NCI-H226 (cell line): ENCODE measurements around the gene PIAS3.

Experiments
- DNase-seq: peaks from one replicate; pipeline ENCODE4 v3.0.0-alpha.2; 2015

Gene PIAS3

DNA sequence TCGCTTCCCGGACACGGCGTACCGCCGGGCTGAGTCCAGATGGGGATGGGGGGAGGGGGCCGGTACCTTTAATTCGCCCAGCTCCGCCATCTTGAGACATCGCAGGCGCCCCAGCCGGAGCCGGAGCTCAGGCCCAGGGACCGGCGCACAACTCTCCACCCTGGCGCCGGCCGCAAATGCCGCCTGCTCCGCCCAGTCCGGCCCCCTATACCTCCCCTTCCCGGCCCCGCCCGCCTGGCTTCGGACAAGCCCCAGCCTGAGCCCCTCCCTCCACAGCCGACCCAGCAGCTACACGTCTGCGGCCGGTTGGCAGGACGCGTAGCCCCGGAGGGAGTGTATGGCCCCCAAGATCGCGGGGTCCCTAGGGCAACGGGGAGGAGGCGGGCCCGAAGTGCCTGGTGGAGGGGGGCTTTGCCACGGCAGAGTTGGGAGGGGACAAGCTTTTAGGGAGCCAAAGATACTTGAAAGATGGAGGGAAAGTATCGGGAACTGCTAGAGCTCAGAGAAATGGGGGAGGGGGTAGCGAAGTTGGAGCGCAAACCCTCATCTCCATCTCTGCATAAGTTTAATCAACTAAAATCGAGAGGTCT, at the start of gene PIAS3:
TSS of gene PIAS3 (minus strand) at position 181 of the 590 bp plus-strand sequence. CDS start at position 90, 91 bp downstream.
- DNase-seq = peak; percentile 91

DNA sequence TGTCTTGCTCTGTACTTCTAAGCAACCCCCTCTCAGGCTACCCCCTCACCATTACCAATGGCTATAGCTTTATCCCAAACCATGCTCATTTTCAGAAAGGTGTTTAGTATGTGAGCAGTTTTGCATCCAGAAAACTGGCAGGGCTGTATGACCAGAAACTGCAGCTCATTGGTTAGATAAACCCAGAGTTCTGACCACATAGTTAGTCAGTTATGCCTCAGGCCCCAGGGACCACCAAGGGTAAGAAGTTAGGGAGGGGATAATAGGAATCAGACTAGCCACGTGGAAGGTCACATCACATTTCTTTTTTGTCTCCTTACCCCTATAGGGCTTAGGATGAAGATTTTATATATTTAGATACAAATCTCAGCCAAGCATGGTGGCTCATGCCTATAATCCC, 49.8 kb upstream of the PIAS3 start:
- DNase-seq = no peak

DNA sequence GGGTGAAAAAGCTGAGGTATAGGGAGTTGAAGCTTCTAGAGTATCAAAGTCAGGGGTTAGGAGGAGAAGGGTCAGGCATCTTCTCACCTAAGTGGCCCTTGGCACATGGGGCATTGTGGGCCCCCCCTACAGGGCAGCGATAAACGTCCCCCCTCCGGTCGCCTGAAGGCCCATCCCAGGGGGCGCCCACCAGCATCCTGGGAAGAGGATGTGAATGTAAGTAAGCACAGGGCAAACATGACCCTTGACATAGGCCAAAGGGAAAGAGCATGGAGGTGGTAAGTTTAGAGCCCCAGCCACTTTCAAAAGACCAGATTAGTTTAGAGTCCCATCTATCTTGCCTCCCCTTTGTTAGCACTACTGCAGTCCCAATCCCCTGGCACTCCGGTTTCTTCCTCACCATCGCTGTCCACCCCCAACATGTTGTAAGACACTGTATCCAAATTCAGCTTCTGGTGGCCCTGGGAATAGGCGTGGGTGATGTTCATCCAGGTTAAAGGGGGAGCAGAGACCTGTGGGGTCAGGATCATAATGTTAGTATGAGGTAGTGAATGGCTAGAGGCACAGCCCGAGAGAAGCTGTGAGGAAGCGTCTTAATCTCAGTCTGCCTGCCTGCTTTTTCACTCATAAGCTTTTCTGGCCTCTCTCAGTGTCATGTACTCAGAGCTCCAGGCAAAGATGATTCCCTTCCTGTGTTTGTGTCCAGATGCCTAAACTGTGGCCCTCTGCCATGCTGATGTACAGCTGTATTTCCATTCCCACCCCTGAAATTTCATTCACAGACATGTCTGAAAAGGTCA, 48.3 kb upstream of the PIAS3 start:
- no peak for DNase-seq

DNA sequence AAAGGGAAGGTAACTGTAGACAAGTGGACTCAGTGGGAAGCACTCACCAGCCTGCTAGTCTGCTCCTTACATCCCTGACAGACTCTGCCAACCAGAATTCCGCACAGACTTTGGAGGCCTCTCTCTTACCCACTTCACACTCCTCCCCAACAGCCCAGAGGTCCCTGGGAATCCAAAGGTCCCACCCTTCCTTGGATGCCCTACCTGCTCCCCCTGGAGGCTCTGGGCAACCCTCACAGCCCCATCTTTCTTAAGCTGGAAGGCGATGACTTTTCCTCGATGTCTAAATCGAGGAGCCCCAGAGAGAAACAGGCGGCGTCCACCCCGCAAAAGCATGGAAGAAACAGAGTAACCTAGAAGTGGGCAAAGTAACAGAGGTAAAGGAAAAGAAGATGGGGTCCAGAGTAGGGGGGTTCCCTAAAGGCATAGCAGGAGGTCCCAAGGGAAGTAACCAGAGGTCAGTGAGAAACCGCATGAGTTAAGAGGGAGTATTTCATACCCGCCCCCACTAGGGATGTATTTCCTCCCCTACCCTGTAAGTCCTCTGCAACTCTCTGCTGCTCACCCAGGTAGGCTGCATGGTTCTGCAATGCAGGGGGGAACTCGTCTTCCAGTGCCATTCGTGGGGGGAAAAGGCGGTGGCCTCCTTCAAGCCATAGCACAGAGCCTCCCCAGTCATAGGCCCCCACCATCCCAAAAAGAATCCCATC, 42.6 kb upstream of the PIAS3 start:
- DNase-seq = no peak

DNA sequence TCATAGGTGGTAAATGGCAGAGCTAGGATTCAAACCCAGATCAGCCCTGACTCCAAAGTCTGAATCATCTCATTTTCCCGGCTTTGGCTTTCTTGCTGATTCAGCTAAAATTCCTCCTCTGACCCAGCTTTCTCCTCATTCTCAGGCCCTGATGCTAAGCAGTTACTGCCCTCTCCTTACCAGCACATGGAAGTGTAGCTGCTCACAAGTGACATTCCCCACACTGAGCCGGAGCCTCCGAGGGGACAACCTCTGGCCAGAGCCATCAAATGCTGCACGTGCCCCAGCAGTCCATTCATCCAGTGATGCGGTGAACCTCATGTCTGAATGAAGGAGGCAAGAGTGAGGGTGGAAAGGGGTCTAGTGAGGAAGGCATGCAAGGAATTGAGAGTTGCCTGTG, 39.9 kb upstream of the PIAS3 start:
- DNase-seq = no peak

DNA sequence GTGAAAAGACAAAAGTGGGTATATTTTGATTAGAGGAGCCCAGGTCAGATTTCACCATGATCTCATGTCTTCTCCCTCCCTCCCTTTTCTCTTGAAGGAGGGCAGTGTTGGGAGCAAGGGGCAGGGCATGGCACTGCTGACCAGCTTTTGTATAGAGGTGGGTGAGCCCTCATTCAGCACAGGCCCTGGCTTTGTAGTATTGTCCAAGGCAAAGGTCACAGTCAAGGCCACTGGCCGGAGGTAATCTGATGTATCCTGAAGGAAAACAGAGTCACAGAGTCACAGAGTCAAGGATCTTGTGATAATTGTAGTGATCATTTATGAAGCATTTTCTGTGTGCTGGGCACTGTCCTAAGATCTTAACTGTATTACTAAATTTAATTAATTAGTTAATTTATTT, 39.1 kb upstream of the PIAS3 start:
- no peak for DNase-seq

DNA sequence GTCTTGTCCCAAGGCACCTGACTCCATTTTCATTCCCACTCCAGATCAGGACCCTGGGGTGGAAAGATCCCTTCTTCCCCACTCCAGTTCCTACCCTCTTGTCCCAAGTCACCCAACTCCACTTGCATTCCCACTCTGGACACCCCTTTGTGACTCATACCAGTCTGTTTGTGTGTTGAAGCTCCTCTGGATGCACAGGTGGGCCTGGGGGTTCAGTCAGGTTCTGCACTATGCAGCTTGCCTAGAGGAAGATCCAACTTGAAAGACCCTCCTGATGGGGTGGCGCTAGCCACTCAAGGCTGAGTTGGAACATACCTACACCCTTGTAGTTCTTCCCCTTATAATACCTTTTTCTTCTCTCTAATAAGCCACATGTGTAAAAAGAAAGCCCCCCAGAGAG, 36.6 kb upstream of the PIAS3 start:
- DNase-seq = no peak

DNA sequence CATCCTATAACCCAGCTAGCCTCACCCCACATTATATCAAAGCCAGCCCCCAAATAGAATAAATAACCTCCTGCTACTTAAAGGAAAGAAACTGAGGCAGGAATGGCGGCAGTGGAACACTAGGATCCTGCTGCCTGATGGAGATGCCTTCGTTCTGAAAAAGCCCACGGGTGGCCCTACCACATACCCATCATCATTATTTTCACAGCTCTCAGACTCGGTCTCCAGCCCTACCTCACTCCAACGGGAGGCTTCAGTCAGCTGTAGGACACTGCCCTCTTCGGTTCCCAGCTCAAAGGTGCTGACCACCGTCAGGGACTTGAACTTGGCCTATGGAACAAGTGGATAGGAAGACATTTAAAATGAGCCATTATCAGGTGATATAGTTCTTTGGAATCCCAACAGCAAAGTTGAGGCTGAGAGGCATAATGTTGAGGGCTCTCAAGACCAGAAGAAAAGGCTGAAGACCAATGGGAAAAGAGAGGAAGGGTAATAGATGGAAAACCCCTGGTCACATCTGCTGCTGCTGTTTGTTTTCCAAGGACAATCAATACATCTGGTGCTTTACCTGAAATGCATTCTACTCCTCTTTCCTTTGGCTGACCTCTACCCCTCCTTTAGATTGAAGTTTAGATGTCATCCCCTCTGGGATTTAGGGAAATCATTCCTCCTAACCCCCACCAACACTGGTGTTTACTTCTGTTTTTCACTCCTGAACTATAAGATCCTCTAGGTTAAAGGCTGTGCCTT, 34.6 kb upstream of the PIAS3 start:
- DNase-seq = no peak

DNA sequence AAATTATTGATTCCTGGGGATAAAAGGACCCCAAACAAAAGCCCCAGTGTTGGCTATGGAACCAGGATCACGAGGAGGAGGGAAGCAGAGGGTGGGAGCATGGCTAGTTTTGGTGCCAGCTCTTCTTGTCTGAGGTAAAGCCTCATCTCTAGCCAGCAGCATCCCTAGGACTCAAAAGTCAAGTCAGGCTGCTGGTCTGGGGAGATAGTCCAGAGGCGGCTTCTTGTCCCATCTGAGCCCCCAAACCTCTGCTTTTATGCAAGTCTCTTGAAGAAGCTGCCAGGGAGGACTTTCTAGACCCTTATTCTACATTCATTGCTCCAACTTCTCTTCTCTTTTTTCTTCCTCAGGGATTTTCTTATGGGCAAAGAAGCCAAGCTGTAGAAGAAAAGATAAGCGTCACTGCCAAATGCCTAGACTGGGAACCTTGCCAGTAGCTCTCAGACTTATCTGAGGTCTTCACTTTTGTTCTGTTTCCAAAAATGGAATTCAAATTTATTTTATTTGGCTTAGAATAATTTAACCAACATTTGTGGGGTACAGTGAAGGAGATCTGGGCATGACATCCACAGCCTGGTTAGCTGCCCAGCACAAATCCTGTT, 33.7 kb upstream of the PIAS3 start:
- peak; percentile 72 for DNase-seq

DNA sequence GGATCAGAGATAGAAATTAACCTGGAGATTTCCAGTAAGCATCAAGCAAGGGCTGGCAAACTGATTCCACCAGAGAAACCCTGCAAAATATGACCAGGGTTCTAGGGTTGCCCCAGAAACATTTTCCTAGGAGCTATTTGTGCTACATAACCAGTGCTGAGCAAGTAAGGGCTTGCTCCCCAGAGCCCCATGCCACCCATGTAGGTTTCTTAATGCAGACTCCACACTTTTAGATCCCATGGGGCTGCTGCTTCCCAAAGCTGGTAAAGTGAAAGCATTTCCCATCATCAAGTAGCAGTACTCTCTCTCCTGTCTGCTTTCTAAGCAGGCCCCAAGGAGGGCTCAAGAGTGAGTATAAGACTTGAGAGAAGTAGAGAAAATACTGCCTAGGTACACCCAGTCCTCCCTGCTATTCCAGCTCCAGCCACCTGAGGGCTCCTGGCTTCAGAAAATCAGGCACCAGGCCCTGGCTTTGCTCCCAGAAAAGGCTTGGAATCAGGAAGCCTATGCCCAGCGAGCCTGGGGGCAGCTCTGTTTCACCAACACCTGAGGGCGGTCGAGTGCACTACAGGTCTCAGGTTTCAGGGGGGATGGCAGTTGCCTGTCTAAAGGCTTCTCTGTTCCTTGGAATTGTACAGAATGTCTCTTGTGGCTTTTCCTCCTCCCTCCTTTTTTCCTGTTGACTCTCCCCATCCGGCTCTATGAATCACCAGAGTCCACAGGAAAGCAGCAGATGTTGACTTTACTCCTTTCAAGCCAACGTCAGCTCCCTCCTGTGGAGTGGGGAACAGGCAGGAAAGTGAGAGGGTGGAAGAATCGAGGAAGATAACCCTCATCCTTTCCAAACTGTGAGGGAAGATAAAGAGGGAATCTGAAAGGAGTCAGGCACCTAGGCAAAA, 33.0 kb upstream of the PIAS3 start:
- DNase-seq = peak; percentile 99

DNA sequence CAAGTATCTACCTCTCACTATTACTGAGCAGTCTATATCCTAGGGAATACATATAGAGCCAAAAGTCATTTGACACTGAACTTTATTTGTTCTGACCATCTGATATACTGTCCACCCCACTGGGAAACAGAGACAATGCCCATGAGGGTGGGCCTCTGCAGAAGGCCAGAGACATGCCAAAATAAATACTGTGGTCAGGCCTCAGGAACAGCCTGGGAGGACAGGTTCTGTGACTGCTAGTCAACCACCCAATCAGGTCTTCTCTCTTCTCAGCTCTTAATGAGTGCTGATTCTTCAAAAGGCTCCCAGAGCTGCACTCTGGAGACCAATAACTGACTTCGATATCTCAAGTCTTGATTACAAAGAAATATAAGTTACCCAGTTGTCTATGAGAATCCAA, 32.3 kb upstream of the PIAS3 start:
- no peak for DNase-seq

DNA sequence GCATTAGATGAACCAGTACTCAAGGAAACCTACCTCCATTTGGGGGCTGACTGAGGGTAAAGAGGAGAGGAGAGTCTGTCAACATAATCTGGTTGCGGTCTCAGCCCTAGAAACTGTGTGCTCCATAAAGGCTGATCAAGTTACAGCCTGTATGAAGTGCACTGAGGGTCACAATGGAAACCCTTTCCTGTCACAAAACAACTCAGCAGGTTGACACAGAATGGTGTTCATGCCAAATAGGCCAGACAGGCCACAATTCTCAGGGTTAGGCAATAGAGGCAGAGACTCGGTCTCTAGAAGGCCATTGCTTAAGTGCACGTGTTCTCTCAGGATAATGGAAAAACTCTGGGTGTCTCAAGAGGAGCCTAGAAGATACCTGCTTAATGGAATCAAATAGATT, 30.8 kb upstream of the PIAS3 start:
- no peak for DNase-seq

DNA sequence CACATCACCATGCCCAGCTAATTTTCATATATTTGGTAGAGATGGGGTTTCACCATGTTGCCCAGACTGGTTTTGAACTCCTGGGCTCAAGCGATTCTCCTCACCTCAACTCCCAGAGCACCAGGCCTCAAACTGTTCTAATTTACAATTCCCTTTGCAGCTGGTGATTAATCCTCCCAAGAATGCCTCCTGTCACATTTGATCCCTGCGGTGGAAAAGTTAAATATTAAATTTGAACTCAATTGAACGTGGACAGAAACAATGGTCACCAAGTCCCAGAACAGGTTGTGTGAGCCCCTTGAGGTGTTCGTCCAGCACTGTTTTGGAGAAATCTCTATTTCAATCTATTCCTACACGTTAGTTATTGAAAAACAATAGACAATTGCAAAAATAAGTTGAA, 28.8 kb upstream of the PIAS3 start:
- no peak for DNase-seq

DNA sequence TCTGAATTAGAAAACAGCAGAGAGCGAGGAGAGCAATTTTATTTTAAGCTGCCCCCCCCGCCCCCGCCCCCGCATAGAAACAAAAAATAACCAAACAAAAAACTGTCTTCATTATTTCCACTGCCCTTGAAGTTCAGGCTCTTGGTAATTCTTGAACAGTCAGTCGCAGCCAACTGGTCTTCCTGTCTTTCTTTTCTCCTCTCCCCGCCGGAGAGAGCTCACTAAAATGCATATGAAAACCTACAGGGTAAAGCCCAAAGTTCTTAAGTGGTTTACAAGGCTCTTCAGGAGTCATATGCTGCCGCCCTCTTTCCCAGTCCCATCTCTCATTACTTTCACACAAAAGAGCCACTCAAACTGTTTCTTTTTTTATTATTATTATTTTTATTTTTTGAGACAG, 27.9 kb upstream of the PIAS3 start:
- no peak for DNase-seq

DNA sequence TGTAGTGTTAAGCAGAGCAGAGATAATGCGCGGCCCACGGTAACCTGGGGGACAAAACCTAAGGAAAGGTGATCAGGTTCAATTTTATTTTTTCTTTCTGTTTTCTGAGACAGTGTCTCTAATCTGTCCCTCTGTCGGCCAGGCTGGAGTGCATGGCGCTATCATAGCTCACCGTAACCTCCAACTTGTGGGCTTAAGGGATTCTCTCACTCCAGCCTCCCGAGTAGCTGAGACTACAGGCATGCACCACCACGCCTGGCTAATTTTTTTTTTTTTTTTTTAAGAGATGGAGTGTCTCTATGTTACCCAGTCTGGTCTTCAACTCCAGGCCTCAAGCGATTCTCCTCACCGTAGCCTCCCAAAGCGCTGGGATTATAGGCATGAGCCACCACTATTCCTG, 27.5 kb upstream of the PIAS3 start:
- DNase-seq = no peak

DNA sequence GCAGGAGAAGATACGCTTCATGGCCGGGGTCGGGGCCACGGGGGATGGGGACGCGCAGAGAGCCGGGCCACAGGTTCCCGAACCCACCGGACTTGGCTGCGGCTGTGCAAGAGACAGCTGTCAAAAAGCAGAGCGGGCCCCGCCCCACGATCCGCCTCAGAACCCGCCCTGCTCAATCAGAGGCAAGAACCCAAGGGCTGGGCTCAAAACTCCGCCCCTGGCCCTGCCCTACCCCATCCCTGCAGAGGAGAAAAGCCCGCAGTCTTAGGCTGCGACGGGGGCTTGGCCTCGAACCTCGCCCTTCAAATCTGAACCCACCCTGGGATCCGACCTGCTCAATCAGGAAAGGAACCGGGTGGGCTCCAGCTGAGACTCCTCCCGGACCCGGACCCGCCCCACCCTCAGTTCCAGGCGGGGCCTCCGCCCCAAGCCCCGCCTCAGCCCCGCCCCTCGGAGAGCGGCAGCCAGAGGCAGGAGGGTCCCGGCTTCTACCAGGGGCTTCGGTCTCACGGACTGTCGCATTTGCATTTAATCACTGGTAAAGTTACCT, 26.9 kb upstream of the PIAS3 start, which contains the start of gene ANKRD35:
TSS of gene ANKRD35 (minus strand) at position 129 of the 550 bp plus-strand sequence. CDS start at position 21, 108 bp downstream.
- peak; percentile 73 for DNase-seq

DNA sequence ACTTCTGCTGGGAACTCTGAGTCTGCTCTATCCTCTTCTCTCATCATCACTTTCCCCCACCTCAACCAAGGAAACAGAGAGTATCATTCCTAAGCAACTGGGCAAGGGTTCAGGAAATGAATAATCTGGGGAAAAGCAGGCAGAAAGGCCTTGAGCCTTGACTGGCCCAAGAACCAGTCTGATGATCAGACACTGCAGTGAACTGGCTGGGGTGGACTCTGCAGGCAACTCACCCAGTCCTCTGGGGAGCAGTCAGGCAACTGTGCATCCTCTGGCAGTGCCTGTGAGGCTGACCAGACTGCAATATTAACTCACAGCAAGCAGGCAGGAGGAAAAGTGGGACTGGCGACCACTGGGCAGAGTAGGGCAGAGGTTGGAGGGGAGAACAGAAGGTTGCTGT, 25.8 kb upstream of the PIAS3 start:
- DNase-seq = peak; percentile 37

DNA sequence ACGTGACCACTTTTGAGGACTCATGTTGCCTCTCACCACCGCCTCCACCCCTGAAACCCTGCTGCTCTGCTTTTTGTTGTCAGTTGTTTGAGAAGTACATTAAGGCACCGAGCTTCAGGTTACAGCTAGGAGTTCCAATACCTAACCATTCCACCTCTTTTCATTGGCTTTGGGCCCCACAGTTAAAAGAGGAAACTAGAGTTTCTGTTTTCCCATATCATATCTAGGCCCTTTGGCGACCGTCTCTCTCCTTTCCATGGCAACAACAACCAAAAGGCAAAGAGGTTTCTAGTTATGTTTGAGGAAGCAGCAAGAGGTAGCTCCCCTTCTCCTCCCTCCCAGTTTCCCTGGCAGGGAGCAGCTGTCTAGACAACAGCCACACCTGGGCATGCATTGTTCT, 20.9 kb upstream of the PIAS3 start:
- no peak for DNase-seq

DNA sequence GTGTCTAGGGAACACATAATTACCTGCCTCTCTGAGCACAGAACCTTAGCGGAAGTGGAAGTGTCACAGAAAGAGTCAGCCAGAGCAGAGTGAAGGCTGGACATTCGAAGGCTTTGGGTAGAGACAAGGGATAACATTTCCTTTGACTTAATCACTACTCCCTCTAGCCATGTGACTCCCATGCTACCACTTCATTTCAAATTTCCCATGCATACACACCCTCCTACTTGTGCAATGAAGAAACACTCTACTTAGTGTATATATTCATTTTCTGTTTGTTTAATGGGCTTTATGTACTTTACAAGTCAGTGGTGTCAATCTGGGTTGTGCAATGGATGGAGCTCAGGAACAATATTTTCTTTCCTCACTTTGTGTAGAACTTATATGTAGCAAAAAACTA, 19.8 kb upstream of the PIAS3 start:
- DNase-seq = peak; percentile 35

DNA sequence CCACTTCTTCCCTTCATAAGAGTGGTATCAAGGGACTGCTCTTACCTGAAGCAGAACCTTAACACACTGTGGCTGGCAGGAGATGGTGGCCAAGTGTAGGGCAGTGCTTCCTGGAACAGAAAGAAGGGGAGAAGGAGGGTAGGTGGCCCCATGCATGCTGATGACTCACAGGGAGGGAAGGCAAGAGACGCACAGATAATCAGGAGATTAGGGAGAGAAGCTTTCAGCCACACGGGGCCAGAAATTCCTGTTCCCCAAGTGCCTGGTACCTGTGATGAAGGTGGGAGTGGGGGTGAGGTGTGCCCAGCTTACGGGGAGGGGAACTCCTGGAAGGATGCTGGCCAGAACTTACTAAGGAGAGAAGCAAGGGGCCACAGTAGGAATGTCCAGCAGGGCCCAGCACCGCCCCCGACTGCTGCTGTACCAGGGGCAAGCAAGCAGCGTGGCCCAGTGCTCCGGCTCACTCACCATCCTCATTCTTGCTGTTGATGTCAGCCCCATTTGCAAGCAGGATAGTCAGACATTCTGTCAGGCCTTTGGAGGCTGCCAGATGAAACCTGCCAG, 19.1 kb upstream of the PIAS3 start:
- peak; percentile 73 for DNase-seq

DNA sequence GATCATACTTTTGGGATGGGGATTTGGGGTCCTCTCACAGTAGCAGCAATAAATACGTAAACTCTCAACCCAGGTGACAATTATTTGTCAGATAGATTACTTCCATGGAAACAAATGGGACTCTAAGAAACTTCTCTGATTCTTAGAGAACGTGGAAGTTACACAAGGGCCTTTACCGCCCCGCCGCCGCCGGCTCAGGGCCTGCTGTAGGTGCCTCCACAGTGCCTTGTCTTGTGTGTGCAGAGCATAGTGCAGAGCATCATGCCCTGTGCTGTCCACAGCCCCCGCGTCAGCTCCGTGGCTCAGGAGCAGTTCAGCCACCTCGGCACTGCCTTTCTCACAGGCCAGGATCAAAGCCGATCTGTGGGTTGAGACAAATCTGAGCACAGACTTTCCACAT, 15.8 kb upstream of the PIAS3 start:
- no peak for DNase-seq
